GM10847 (cell line): ENCODE data around the gene KRTAP4-8.
"Not testable (repeated sequence)": the region's sequence is repeated elsewhere in the genome, so short reads cannot be mapped to it uniquely, and the experiment has no call there.

ENCODE experiments used
- POLR2A ChIP-seq: IDR thresholded peaks from 2 replicates; pipeline ENCODE4 v1.6.1; 2011; ENCODE audit not compliant: insufficient read length; ENCODE audit errors: extremely low read depth

Gene KRTAP4-8

DNA sequence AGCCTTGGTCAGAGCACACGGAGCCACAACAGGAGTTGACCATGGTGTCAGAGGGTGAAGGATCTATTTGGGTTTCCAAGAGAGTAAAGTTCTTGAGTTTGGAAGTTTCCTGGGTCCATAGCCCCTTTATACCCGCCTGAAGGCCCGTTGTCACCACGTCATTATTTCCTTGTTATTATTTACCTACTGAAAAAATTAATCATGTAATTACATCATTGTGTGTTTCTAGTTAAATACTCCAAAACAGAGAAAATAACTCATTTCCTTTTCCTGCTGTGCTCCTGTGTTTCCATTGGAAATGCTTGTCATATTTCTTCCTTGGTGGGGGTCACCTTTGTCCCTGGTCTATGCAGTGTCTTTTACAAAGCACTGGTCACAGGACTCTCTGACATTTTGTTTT, at the start of gene KRTAP4-8:
KRTAP4-8 (minus strand) TSS at position 101 of the 400 bp plus-strand sequence; CDS start at position 43, 58 bp downstream.
- TF ChIP-seq POLR2A = no peak

- TF ChIP-seq POLR2A = no peak
Measured at GRCh38 chr17:41145261-41145660, 47.3 kb upstream of the KRTAP4-8 start.

GRCh38 chr17:41144846-41145245, 46.9 kb upstream of the KRTAP4-8 start:
- no peak for TF ChIP-seq POLR2A

DNA sequence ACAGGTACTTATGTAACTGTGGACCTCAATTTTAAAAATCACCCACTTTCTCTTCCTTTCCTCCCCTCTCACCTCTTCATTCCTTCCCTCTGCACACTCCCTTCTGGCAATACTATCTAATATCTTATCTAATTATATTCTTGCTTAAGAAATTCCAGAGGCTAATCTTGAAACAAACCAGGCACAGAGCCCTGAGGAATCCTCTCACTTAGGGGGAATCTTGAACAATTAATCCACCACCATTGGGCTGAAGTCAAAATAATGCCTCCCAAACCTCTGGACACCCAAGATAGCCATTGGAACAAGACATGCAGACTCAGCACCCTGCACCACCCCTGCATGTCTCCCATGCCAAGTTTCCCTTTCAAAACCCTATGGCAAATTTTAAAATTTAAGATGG, 43.4 kb upstream of the KRTAP4-8 start:
- TF ChIP-seq POLR2A = no peak

GRCh38 chr17:41140360-41141131, 42.6 kb upstream of the KRTAP4-8 start, which contains the start of gene KRTAP4-6:
KRTAP4-6 (minus strand) TSS chr17:41140544; CDS start chr17:41140487, 57 bp downstream.
- no peak for TF ChIP-seq POLR2A

DNA sequence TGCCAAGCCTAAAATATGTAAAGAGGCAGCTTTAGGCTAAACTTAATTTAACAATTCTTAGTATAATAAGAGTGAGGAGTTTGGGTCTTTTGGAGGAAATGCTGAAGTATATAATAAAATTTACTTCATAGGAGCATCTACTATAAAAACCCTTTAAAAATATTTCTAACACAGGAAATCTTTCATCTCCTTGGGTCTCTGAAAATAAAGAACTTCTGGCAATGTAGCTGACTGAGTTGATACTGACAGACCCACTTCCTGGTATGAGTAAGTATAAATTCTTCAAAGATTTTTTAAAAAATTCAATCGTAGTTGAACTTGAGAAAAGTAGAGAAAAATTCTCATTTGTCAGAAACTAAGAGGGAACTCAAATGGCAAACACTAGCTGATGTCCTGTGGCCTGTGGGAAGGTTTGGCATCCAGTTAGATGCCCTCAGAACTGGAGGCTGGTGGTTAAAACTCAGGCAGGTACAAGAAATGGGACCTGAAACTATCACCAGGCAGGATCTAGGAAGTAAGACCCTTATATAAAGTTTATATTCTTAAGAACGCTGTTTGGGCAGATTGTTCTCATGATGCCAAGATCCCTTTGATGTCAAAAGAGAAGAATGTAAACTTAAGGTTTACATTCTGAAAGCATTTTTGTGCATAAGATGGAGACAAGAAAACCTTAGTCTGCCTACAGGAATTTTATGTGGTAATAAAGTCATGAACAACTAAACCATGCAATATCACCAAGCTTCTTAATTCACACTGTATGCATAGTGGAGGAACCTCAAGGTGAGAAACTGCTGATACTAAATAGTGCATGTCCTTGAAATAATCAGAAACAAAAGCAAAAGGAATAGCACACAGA, 36.2 kb upstream of the KRTAP4-8 start:
- no peak for TF ChIP-seq POLR2A

GRCh38 chr17:41131979-41132378, 34.0 kb upstream of the KRTAP4-8 start:
- TF ChIP-seq POLR2A = no peak

DNA sequence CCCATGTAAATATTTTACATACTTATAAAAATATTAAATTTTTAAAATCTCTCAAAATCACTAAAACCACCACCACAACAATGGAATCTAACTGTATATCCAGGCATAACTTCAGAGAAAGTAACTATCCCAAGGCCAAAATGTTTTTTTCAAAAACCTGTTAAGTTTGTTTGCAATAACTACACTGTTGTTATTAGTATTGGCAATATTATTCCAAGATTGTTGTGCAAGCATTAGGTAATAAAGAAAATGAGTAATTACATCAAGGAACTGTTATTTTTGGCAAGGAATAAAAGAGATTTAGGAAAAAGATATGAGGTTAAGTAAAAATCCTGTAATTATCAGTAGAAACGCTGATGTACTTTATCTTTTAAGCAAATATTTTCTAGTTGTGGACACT, 29.4 kb upstream of the KRTAP4-8 start:
- no peak for TF ChIP-seq POLR2A

DNA sequence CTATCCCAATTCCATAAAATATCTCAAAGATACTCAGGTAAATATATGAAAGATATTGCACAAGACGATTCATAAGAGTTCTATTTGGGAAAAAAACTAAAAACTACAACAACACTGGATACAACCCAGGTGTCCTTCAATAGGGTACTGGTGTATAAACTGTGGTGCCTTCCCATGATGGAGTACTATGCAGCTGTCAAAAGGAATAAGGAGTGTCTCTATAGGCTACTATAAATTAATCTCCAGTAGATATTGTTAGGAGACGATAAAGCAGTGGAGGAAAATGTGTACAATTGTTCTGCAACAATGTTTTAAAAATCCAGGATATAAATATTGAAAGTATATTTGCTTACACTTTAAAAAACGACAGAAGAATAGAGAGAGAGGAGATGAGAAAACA, 28.5 kb upstream of the KRTAP4-8 start:
- no peak for TF ChIP-seq POLR2A

DNA sequence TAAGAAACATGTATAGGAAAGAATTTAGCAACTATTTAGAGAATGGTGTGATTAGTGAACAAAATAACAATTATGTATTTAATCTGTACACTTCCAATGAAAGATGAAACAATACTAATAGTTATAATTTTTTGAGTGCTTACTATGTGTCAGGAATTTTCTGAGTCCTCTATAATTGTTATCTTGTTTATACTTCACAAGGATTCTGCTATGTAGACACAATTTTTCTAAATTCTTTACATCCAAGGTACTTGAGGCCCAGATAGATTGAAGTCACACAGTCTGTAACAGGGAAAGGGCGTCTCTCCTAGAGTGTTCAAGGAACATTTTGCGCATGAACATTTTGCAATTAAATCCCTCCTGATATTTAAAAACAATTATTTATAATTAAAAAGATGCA, 27.1 kb upstream of the KRTAP4-8 start:
- no peak for TF ChIP-seq POLR2A

DNA sequence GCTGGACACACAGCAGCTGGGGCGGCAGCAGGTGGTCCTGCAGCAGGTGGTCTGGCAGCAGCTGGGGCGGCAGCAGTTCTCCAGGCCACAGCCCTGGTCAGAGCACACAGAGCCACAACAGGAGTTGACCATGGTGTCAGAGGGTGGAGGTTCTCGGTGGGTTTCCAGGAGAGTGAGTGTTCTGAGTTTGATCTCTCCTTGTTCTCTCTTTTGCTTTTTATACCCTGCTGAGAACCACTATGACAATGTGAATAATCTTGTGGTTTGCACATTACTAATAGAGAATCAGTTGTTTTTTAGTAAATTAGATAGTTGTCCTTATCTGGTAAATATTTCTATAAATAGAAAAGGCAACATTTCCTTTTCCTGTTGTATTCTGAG, 26.0 kb upstream of the KRTAP4-8 start, which contains the start of gene KRTAP4-12:
KRTAP4-12 (minus strand) TSS at position 192 of the 381 bp plus-strand sequence; CDS start at position 132, 60 bp downstream.
- not testable (repeated sequence) for TF ChIP-seq POLR2A

DNA sequence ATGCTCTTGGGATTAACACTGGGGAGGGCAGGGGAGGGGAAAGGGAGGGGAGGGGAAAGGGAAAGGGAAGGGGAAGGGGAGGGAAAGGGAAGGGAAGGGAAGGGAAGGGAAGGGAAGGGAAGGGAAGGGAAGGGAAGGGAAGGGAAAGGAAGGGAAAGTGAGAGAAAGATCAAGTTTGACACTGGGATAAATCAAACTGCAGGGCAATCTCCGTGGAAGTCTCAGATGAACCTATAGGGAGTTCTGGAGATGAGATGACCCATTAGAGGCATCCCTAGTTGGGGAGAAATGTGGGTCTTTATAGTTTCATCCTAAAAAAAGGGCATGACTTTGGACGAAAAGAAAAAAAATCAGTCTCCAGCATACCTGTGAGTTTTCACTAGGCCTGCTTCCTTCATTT, 23.8 kb upstream of the KRTAP4-8 start:
- TF ChIP-seq POLR2A = no peak

- TF ChIP-seq POLR2A = no peak
Measured at GRCh38 chr17:41118721-41119120, 20.8 kb upstream of the KRTAP4-8 start.

- TF ChIP-seq POLR2A = not testable (repeated sequence)
Measured at GRCh38 chr17:41117846-41118386, 20.0 kb upstream of the KRTAP4-8 start, which contains the start of gene KRTAP4-11. KRTAP4-11 (minus strand) TSS chr17:41118373; CDS start chr17:41118315, 58 bp downstream.

GRCh38 chr17:41116297-41116696, 18.4 kb upstream of the KRTAP4-8 start:
- TF ChIP-seq POLR2A = no peak
